ENCODE data around the gene POU5F2. TPM values are rescaled to one million over a fixed set of nuclear protein-coding genes. Genes with fewer than 3 reads are reported as not detected.

Gene POU5F2, protein sequence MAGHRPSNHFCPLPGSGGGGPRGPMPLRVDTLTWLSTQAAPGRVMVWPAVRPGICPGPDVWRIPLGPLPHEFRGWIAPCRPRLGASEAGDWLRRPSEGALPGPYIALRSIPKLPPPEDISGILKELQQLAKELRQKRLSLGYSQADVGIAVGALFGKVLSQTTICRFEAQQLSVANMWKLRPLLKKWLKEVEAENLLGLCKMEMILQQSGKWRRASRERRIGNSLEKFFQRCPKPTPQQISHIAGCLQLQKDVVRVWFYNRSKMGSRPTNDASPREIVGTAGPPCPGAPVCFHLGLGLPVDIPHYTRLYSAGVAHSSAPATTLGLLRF
- total RNA-seq, result 1 to 10 TPM; 4.6 to 6.2 TPM

DNA sequence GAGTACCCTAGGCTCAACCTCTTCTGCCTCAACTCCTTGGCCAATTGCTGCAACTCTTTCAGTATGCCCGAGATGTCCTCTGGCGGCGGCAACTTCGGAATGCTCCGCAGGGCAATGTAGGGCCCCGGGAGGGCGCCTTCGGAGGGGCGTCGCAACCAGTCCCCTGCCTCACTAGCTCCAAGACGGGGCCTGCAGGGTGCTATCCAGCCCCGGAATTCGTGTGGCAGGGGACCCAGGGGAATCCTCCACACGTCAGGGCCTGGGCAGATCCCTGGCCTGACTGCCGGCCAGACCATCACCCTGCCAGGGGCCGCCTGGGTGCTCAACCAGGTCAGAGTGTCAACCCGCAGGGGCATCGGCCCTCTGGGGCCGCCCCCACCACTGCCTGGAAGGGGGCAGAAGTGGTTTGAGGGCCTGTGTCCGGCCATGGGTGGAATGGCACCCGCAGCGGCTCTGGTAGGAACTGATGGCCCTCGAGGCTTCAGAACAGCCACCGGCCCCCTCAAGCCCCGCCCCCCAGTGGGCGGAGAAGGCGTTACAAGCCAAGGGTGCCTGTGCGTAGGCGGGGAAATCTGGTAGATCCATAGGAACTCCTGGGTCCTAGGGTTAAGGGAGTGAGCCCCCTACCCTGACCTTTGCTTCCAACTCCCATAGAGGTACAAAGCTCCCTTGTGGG, at the start of gene POU5F2:
TSS of gene POU5F2 (minus strand) at position 465 of the 676 bp plus-strand sequence. CDS start at position 428, 37 bp downstream.
- no peak for DNase-seq (ENCODE audit: low spot score)
- no peaks in the 10 kb centered on the region for H3K9me3 ChIP-seq
- TF ChIP-seq, protein P1, sequence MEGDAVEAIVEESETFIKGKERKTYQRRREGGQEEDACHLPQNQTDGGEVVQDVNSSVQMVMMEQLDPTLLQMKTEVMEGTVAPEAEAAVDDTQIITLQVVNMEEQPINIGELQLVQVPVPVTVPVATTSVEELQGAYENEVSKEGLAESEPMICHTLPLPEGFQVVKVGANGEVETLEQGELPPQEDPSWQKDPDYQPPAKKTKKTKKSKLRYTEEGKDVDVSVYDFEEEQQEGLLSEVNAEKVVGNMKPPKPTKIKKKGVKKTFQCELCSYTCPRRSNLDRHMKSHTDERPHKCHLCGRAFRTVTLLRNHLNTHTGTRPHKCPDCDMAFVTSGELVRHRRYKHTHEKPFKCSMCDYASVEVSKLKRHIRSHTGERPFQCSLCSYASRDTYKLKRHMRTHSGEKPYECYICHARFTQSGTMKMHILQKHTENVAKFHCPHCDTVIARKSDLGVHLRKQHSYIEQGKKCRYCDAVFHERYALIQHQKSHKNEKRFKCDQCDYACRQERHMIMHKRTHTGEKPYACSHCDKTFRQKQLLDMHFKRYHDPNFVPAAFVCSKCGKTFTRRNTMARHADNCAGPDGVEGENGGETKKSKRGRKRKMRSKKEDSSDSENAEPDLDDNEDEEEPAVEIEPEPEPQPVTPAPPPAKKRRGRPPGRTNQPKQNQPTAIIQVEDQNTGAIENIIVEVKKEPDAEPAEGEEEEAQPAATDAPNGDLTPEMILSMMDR (IDR thresholded peaks at IDR 0.05), result no peak
- no peak within 1 kb of the TSS for H3K4me3 ChIP-seq
- no peaks in the 10 kb centered on the region for H3K27me3 ChIP-seq (replicated peaks; ENCODE audit: insufficient read depth)
- ATAC-seq (ENCODE audit: insufficient number of reproducible peaks, low FRiP score, low read depth), result no peak
- H3K4me1 ChIP-seq (ENCODE audit: control insufficient read depth in 1 of 2, low read depth in 2 of 2), result no peaks in the 10 kb centered on the region
- peaks cover 2% of the 10 kb centered on the region for H3K36me3 ChIP-seq
- no peak within 1 kb of the TSS for H3K27ac ChIP-seq

DNA sequence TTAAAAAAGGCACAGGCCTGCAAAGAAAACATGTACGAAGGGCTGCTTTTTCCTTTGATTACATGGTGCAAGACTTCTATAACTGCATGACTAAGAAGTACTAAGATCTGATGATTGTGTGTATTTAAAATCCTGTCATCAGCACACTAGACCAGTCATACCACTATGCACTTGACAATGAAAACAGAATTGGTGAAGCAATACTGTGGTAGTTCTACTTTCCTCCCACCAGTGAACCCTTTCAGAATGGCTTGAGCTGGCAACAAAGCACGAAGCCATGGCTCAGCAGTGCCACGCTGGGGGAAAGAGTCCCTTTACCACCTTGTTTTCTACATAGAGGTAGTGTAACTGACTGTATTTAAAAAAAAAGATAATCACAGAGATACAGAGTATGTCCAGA, 49.0 kb upstream of the POU5F2 start:
- Histone ChIP-seq H3K27me3 (replicated peaks; ENCODE audit: insufficient read depth) (no peaks in the 10 kb centered on the region), H3K4me3 (no peak overlapping the region), H3K4me1 (ENCODE audit: control insufficient read depth in 1 of 2, low read depth in 2 of 2) (no peaks in the 10 kb centered on the region), H3K9me3 (no peaks in the 10 kb centered on the region), H3K36me3 (no peaks in the 10 kb centered on the region), H3K27ac (no peak overlapping the region)
- DNase-seq (ENCODE audit: low spot score) (no peak), ATAC-seq (ENCODE audit: insufficient number of reproducible peaks, low FRiP score, low read depth) (no peak)
- TF ChIP-seq, protein P1 (IDR thresholded peaks at IDR 0.05), result no peak

DNA sequence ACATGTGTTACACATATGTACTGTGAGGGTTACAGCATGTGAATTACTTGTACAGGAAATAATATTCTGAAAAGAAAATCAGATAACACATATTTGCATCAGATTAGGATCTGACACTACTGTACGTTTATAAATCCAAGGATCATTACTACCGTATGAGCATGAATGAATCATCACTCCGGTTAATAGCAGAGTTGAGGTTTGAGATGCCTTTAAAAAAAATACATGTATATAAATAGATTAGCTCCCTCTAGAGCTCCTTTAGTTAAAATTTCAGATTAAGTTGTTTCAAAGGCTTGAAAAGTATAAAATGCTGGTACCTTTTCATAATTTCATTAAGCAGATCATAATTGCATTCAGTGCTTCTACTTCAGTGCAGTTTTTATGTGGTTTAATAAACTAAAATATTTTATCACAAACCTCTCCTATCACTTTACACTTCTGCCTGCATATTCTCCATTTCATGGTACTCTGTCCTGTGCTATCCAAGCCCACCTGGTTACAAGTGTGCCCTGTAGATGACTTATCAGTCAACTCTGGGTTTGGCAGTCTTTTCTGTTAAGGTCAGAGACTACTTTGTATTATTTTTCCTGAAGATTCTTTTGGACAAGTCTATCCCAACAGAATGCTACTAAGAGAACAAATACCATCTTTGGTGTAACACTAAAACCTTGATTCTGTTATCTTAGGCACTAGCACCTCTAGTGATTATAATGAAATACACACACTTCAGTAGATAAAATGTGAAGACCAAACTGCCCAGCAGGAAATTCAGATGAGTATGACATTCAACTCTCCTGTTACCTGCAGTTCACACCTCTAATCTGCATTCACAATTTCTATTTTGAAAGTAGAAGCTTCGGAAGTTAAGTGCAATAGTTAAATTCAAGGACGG, 48.0 kb upstream of the POU5F2 start:
- H3K9me3 ChIP-seq, result no peaks in the 10 kb centered on the region
- no peak overlapping the region for H3K27ac ChIP-seq
- no peak overlapping the region for H3K4me3 ChIP-seq
- TF ChIP-seq, protein P1 (IDR thresholded peaks at IDR 0.05), result no peak
- no peaks in the 10 kb centered on the region for H3K27me3 ChIP-seq (replicated peaks; ENCODE audit: insufficient read depth)
- no peaks in the 10 kb centered on the region for H3K36me3 ChIP-seq
- H3K4me1 ChIP-seq (ENCODE audit: control insufficient read depth in 1 of 2, low read depth in 2 of 2), result no peaks in the 10 kb centered on the region
- ATAC-seq (ENCODE audit: insufficient number of reproducible peaks, low FRiP score, low read depth) (no peak), DNase-seq (ENCODE audit: low spot score) (no peak)

DNA sequence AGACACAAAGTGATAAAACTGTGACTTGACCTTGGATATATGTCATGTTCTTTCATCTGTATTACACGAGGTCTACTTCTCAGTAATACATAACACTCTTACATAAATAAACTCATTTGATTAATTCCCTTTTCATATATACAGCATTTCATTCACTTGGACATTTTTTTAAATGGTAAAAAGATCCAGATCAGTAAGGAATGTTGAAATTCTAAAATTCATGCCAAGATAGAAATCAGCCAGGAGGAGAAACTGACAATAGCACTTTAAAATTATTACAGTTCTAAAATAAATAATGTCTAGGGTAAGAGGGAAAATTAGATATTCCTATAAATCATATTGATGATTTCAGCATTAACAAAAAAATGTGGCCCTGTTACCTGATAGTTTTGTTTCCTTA, 46.2 kb upstream of the POU5F2 start:
- Histone ChIP-seq H3K9me3 (no peaks in the 10 kb centered on the region), H3K27me3 (replicated peaks; ENCODE audit: insufficient read depth) (no peaks in the 10 kb centered on the region), H3K4me1 (ENCODE audit: control insufficient read depth in 1 of 2, low read depth in 2 of 2) (no peaks in the 10 kb centered on the region), H3K36me3 (no peaks in the 10 kb centered on the region), H3K27ac (no peak overlapping the region), H3K4me3 (no peak overlapping the region)
- TF ChIP-seq, protein P1 (IDR thresholded peaks at IDR 0.05), result no peak
- DNase-seq (ENCODE audit: low spot score) (no peak), ATAC-seq (ENCODE audit: insufficient number of reproducible peaks, low FRiP score, low read depth) (no peak)

DNA sequence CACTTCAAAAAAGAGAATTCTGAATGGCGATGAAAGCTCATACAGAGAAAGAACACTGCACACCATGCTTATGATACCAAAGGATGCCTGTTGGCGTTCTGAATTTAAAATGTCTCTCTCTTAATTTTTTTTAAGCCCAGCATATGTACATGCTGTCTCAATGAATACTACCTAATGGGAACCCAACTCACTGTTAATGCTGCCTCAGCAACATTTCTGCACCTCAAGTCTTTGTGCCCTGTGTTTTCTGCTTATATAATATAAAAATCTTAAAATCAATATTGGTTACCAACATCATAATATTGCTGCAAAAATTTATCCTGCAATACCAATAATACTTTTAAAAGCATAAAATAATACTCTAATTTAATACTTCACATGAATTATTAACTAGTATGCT, 44.1 kb upstream of the POU5F2 start:
- H3K9me3 ChIP-seq, result no peaks in the 10 kb centered on the region
- H3K4me1 ChIP-seq (ENCODE audit: control insufficient read depth in 1 of 2, low read depth in 2 of 2), result no peaks in the 10 kb centered on the region
- DNase-seq (ENCODE audit: low spot score), result no peak
- H3K27me3 ChIP-seq (replicated peaks; ENCODE audit: insufficient read depth), result no peaks in the 10 kb centered on the region
- no peak overlapping the region for H3K27ac ChIP-seq
- H3K36me3 ChIP-seq, result no peaks in the 10 kb centered on the region
- H3K4me3 ChIP-seq, result no peak overlapping the region
- ATAC-seq (ENCODE audit: insufficient number of reproducible peaks, low FRiP score, low read depth), result no peak
- TF ChIP-seq, protein P1 (IDR thresholded peaks at IDR 0.05), result no peak
